ENCODE results near the gene GATAD2A.

Gene GATAD2A

GRCh38 chr19:19457671-19458070 lies 52.2 kb downstream of the GATAD2A start:
- DNase-seq (ENCODE audit: low read depth) = no peak
- no peak overlapping the region for H3K4me3 ChIP-seq (ENCODE audit: low read depth, low read length)
- no peak for TF ChIP-seq CTCF (IDR thresholded peaks at IDR 0.05; ENCODE audit: insufficient read depth, low read depth, low read length, missing control alignments)

GRCh38 chr19:19458110-19458816 lies 52.8 kb downstream of the GATAD2A start:
- no peak overlapping the region for H3K4me3 ChIP-seq (ENCODE audit: low read depth, low read length)
- TF ChIP-seq CTCF (IDR thresholded peaks at IDR 0.05; ENCODE audit: insufficient read depth, low read depth, low read length, missing control alignments) = no peak
- DNase-seq (ENCODE audit: low read depth) = no peak

GRCh38 chr19:19459073-19459472 lies 53.6 kb downstream of the GATAD2A start:
- DNase-seq (ENCODE audit: low read depth) = peak; percentile 50
- H3K4me3 ChIP-seq (ENCODE audit: low read depth, low read length) = peak overlapping the region; percentile 1; the same call in 1 of the 2 replicates
- TF ChIP-seq CTCF (IDR thresholded peaks at IDR 0.05; ENCODE audit: insufficient read depth, low read depth, low read length, missing control alignments) = no peak

GRCh38 chr19:19459707-19460251 lies 54.3 kb downstream of the GATAD2A start:
- DNase-seq (ENCODE audit: low read depth) = peak; percentile 79
- H3K4me3 ChIP-seq (ENCODE audit: low read depth, low read length) = peak overlapping the region; percentile 42
- TF ChIP-seq CTCF (IDR thresholded peaks at IDR 0.05; ENCODE audit: insufficient read depth, low read depth, low read length, missing control alignments) = no peak

- no peak for DNase-seq (ENCODE audit: low read depth)
- peak overlapping the region; percentile 42 for H3K4me3 ChIP-seq (ENCODE audit: low read depth, low read length)
- TF ChIP-seq CTCF (IDR thresholded peaks at IDR 0.05; ENCODE audit: insufficient read depth, low read depth, low read length, missing control alignments) = no peak
These were observed 54.8 kb downstream of the GATAD2A start for GRCh38 chr19:19460258-19460731.

GRCh38 chr19:19460761-19461265 lies 55.3 kb downstream of the GATAD2A start:
- peak; percentile 62 for DNase-seq (ENCODE audit: low read depth)
- no peak for TF ChIP-seq CTCF (IDR thresholded peaks at IDR 0.05; ENCODE audit: insufficient read depth, low read depth, low read length, missing control alignments)
- peak overlapping the region; percentile 42 for H3K4me3 ChIP-seq (ENCODE audit: low read depth, low read length)
